SJSA1 (cell line): ENCODE results near the gene STX2. TPM values are rescaled to one million over a fixed set of nuclear protein-coding genes. Genes with fewer than 3 reads are reported as not detected.
A peak's percentile ranks its signal among the peaks of the same experiment; 100 is the strongest.
"Not testable (repeated sequence)": the region's sequence is repeated elsewhere in the genome, so short reads cannot be mapped to it uniquely, and the experiment has no call there.

Experiments
- DNase-seq, 2 experiments: peaks; one replicate each; pipeline ENCODE4 v3.0.0-alpha.2; 2015 to 2020; ENCODE audit warnings: low spot score in 2 of 2, low read depth in 1 of 2
- H3K27ac ChIP-seq: fragments of 250-450 bp; sonication (Bioruptor Pico); 2 replicates; pipeline ENCODE4 v1.5.1; 2020; ENCODE audit warnings: mild to moderate bottlenecking, moderate library complexity
- H3K27me3 ChIP-seq: fragments of 250-450 bp; sonication (Bioruptor Pico); replicated peaks from 2 replicates; pipeline ENCODE4 v1.5.1; 2020; ENCODE audit warnings: mild to moderate bottlenecking, moderate library complexity
- H3K36me3 ChIP-seq: fragments of 250-450 bp; sonication (Bioruptor Pico); 2 replicates; pipeline ENCODE4 v1.5.1; 2020; ENCODE audit warnings: mild to moderate bottlenecking
- H3K4me1 ChIP-seq: fragments of 250-450 bp; sonication (Bioruptor Pico); replicated peaks from 2 replicates; pipeline ENCODE4 v1.6.1; 2021; ENCODE audit warnings: mild to moderate bottlenecking
- H3K4me3 ChIP-seq: fragments of 250-450 bp; sonication (Bioruptor Pico); 2 replicates; pipeline ENCODE4 v1.5.1; 2020; ENCODE audit warnings: mild to moderate bottlenecking
- H3K9me3 ChIP-seq: fragments of 250-450 bp; sonication (Bioruptor Pico); replicated peaks from 2 replicates; pipeline ENCODE4 v1.5.1; 2020; ENCODE audit warnings: mild to moderate bottlenecking
- total RNA-seq: library from RNA; depleted of rRNA; stranded (reverse); fragments of >200 nt; shearing (Covaris generic); gene quantifications from 2 replicates; pipeline ENCODE4 v1.2.3, GENCODE V29; 2014; rRNA removed

The STX2 gene
- total RNA-seq: 22.6 and 47.9 TPM in 2 replicates

DNA sequence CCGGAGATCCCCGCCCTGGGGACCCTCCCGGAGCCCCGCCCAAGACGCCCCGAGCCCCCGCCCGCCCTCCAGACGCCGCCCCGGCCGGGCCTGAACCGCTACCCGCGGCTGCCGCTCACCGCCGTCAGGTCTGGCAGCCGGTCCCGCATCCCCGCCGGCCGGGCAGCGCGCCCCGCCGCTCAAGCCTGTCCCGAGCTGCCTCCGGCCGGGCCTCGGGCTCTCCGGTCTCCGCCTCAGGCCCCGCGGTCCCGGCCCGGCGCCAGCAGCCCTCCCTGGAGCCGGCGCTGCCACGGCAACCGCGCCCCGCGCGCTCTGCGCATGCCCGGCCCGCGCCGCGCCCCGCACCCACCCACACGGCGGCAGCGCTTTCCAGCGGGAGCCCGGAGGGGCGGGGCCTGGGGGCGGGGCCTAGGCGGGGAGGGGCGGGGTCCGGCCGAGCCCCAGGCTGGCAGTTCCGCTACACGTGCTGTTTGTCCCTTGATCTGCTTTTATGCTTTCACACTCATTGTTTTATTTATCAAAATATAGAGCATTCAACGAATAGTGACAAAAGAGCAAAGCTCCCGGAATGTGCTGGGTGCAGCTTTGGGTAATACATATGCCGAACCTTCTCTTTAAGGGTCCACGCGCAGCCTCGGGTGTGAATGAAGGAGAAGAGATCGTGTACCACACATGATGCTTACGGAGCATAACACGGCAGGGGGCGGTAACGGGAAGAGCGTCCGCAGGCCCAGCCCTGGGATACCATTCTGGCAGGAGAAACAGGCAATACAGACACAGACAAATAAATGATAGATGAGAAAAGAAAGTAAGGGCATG is at the start of gene STX2:
STX2 (minus strand) TSS at position 300 of the 819 bp plus-strand sequence; CDS start at position 149, 151 bp downstream.
- Histone ChIP-seq H3K27me3 (no peaks in the 10 kb centered on the region), H3K27ac (peak within 1 kb of the TSS; percentile 64)

DNA sequence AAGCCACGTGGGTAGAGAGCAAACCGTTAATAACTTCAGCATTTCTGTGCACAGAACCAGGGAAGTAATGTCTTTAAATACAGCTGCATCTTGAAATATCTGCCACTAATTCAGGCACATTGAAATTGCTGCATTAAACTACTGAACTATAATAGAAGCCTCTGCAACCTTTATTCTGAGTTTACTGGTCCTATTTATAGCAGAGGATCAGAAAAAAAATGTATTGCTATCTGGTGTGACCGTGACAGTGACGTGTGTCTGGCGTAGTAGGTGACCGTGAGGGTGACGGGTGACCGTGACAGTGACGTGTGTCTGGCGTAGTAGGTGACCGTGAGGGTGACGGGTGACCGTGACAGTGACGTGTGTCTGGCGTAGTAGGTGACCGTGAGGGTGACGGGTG is 48.1 kb upstream of the STX2 start:
- H3K27me3 ChIP-seq, H3K9me3 ChIP-seq, H3K4me3 ChIP-seq, H3K4me1 ChIP-seq, H3K27ac ChIP-seq, H3K36me3 ChIP-seq, DNase-seq: not testable (repeated sequence)

More for the DNA sequence above, at the start of gene STX2:
- H3K4me1 ChIP-seq: peaks cover 13% of the 10 kb centered on the region
- H3K9me3 ChIP-seq: no peaks in the 10 kb centered on the region
- DNase-seq: peak; percentile 79 to 88
- H3K36me3 ChIP-seq: no peaks in the 10 kb centered on the region
- peak within 1 kb of the TSS; percentile 81 for H3K4me3 ChIP-seq

DNA sequence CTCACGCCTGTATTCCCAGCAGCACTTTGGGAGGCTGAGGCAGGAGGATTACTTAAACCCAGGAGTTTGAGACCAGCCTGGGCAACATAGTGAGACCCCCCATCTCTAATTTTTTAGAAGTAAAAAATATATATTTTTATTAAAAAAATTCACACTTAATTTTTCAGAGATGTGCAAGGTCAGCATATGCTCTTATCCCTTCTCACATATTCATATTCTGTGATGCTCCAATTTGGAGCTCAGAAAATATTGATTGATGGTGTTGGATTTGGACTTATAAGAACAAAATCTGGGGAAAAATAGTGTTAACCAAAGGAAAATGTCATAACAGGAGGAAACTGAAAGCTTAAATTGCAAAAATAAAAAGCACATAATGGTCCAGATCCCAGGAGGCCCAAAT is 42.5 kb upstream of the STX2 start:
- no peak for DNase-seq
- H3K4me1 ChIP-seq: no peaks in the 10 kb centered on the region
- H3K27ac ChIP-seq: no peak overlapping the region
- H3K27me3 ChIP-seq: no peaks in the 10 kb centered on the region
- H3K4me3 ChIP-seq: no peak overlapping the region
- peaks cover 12% of the 10 kb centered on the region for H3K36me3 ChIP-seq
- no peaks in the 10 kb centered on the region for H3K9me3 ChIP-seq

DNA sequence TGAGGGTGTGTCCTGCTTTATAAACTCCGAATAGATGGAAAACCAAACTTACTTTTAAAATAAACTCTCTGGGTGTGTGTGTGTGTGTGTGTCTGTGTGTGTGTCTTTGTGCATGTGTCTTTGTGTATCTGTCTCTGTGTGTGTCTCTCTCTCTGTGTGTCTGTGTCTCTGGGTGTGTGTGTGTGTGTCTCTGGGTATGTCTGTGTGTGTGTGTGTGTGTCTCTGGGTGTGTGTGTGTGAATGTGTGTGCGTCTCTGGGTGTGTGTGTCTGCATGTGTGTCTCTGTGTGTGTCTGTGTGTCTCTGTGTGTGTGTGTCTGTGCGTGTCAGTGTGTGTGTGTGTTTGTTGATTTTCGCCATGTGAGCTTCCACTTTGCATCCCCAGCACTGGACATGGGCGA is 42.0 kb upstream of the STX2 start:
- Histone ChIP-seq H3K36me3 (peaks cover 17% of the 10 kb centered on the region), H3K4me3 (no peak overlapping the region), H3K4me1 (no peaks in the 10 kb centered on the region), H3K27me3 (no peaks in the 10 kb centered on the region), H3K9me3 (no peaks in the 10 kb centered on the region), H3K27ac (no peak overlapping the region)
- no peak for DNase-seq

DNA sequence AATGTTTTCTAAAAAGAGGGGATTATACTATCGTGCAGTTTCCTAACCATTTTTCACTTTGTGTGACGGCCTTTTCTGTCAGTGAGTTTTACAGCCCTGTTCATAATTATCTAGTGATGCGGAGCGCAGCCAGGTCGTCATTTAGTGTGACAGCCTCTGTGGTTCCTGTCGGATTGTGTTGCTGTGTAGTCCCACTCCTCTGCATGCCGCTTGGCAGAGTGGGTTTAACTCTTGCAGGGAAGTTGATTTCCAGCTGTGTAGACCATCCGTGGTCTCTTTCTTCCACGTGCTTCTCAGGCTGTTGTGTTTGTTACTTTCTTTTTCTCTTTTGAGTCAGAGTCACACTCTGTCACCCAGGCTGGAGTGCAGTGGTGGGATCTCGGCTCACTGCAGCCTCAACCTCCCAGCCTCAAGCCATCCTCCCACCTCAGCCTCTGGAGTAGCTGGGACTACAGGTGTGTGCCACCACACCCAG is 41.4 kb upstream of the STX2 start:
- Histone ChIP-seq H3K27ac (no peak overlapping the region), H3K27me3 (no peaks in the 10 kb centered on the region), H3K36me3 (peaks cover 23% of the 10 kb centered on the region), H3K9me3 (no peaks in the 10 kb centered on the region), H3K4me3 (no peak overlapping the region; the same call in 1 of the 2 replicates), H3K4me1 (no peaks in the 10 kb centered on the region)
- no peak for DNase-seq

DNA sequence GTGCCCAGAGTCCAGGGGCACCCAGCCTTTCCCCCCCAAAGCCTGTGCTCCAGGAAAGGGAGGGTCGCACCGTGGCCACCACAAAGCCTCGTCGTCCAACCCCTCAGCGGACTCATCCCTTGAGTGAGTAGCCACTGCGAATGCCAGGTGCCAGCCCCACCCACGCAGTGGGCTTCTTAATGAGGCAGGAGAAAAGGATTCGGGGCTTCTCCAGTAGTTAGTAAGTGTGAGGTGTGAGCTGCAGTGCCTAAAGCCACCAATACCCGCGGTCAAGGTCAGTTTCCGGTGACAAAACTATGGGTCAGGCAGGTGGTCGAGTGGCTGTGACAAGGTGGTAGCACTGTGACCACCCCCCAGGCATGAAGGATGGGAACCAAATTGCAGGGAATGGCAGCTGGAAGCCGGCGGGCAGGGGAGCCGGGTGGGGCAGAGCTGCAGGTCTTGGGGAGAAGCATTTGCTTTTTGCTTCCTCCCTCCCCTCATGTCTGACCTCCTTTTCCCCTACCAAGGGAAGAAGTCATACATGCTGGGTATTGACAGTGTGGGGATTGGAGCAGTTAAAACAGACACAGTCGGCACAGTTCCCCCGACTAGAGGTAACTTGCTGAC is 40.8 kb upstream of the STX2 start:
- H3K4me1 ChIP-seq: no peaks in the 10 kb centered on the region
- no peak for DNase-seq
- H3K36me3 ChIP-seq: peaks cover 29% of the 10 kb centered on the region
- no peaks in the 10 kb centered on the region for H3K9me3 ChIP-seq
- no peak overlapping the region for H3K27ac ChIP-seq
- no peak overlapping the region; the same call in 1 of the 2 replicates for H3K4me3 ChIP-seq
- no peaks in the 10 kb centered on the region for H3K27me3 ChIP-seq

DNA sequence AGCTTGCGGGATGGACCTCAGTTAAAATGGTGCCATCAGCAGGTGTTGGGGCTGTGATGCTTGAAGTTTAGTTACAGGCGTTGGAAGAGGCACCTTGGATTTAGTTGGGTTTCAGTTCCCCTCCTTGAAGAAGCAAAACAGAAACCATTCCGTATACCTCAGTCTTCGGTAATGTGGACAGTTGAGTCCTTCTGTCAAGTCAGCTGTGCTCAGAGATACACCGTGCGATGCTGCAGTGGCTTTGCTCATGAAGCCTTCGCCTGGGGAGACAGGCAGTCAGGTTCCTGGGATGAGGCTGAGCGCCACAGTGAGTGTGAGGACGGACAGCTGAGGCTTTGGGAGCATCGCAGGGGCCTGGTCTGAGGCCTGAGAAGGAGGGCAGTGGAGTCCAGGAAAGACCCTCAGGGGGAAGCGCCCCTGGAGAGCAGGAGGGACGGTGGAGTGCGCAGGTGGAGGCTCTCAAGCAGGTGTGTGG is 40.2 kb upstream of the STX2 start:
- Histone ChIP-seq H3K27me3 (no peaks in the 10 kb centered on the region), H3K9me3 (no peaks in the 10 kb centered on the region), H3K4me3 (no peak overlapping the region), H3K27ac (no peak overlapping the region), H3K36me3 (peaks cover 35% of the 10 kb centered on the region), H3K4me1 (peaks cover 3% of the 10 kb centered on the region; the same call in 1 of the 2 replicates)
- DNase-seq: no peak

DNA sequence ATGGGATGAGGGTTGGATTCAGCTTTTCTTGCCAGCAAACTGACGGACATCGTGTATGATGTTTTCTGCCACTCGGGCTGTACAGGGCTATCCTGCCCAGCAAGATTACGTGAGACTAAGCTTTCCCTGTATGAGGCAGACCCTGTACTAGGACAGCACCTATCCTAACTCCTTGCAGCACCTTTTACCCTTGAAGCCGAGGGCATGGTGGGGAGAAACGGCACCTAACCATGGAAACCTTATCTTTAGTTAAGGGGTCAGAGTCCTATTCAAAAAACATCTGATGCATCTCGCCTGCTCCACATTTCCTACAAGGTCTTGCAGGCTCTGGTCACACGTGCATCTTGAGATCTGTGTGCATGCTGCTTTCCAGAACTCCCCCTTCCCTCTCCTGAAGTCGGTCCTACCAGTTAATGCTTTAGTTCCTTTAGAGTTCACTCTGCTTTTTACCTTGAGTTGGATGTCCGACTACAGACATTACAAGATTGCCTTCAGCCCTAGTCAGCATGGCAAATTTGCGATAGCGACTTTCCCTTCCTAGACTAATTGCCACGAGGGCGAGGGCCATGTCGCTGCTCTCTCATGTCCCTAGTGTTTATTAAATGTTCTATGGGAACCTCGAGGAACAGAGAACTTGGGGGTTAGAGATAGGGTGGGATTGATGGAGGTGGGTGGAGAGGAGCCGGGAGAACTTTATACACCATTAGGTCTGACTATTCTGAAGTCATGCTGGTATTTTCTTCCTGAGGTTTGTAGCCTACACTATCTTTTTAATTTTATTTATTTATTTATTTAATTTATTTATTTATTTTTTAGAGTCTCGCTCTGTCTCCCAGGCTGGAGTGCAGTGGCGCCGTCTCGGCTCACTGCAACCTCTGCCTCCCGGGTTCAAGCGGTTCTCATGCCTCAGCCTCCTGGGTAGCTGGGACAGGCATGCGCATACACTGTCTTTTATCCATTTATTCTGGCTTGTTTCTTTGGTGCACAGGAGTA is 39.4 kb upstream of the STX2 start:
- Histone ChIP-seq H3K4me3 (no peak overlapping the region), H3K27me3 (no peaks in the 10 kb centered on the region), H3K9me3 (no peaks in the 10 kb centered on the region), H3K4me1 (peaks cover 11% of the 10 kb centered on the region), H3K36me3 (peaks cover 43% of the 10 kb centered on the region), H3K27ac (no peak overlapping the region)
- no peak for DNase-seq

DNA sequence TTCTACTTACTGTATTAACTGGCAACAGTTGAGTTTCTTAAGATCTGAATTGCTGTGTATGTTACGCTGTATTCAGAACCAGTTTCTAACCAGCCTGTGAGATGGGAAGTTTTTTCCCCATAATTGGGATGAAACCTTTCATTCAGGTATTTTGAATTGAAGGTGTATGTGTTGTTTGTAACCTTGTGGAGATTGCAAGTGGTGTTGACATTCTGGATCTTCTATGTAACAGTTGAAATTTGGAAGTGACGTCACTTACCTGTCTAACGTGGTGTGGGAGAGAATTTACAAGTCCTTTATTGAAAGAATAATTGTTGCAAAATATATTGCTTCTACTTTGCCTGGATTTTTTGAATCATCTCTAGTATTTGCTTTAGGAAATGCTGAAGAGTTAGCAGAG is 38.3 kb upstream of the STX2 start:
- H3K4me3 ChIP-seq: no peak overlapping the region
- peaks cover 20% of the 10 kb centered on the region for H3K4me1 ChIP-seq
- H3K27ac ChIP-seq: no peak overlapping the region
- H3K27me3 ChIP-seq: no peaks in the 10 kb centered on the region
- peaks cover 54% of the 10 kb centered on the region for H3K36me3 ChIP-seq
- DNase-seq: no peak
- no peaks in the 10 kb centered on the region for H3K9me3 ChIP-seq

DNA sequence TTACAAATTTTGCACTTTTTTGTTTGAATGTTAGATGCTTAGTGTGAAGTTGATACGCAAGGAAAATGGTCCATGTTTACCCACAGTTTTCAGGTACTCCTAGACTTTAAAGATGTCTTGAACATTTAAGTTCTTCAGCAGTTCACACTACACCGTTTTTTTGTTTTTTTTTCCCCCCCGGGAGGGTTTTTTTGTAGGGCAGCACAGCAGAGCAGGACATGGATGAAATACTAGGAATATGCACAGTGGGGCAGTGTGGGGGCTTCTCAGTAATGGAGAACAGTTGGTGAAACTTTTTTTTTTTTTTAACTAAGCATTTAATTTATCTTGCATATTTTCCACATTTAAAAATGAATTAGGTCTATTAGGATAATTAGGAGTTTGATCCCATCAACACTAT is 37.7 kb upstream of the STX2 start:
- DNase-seq: no peak
- peaks cover 59% of the 10 kb centered on the region for H3K36me3 ChIP-seq
- no peak overlapping the region for H3K4me3 ChIP-seq
- H3K27ac ChIP-seq: no peak overlapping the region
- no peaks in the 10 kb centered on the region for H3K9me3 ChIP-seq
- H3K4me1 ChIP-seq: peaks cover 20% of the 10 kb centered on the region
- H3K27me3 ChIP-seq: no peaks in the 10 kb centered on the region

DNA sequence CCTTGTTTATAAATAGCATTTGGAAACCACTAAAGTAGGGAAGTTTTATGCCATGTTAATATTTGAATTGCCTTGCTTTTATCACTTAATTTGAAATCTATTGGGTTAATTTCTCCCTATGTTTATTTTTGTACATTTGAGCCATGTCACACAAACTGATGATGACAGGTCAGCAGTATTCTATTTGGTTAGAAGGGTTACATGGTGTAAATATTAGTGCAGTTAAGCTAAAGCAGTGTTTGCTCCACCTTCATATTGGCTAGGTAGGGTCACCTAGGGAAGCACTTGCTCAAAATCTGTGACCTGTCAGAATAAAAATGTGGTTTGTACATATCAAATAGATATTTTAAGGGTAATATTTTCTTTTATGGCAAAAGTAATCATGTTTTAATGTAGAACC is 37.2 kb upstream of the STX2 start:
- Histone ChIP-seq H3K9me3 (peaks cover 2% of the 10 kb centered on the region; the same call in 1 of the 2 replicates), H3K27ac (no peak overlapping the region), H3K36me3 (peaks cover 59% of the 10 kb centered on the region), H3K27me3 (no peaks in the 10 kb centered on the region), H3K4me1 (peaks cover 24% of the 10 kb centered on the region), H3K4me3 (no peak overlapping the region)
- DNase-seq: no peak

DNA sequence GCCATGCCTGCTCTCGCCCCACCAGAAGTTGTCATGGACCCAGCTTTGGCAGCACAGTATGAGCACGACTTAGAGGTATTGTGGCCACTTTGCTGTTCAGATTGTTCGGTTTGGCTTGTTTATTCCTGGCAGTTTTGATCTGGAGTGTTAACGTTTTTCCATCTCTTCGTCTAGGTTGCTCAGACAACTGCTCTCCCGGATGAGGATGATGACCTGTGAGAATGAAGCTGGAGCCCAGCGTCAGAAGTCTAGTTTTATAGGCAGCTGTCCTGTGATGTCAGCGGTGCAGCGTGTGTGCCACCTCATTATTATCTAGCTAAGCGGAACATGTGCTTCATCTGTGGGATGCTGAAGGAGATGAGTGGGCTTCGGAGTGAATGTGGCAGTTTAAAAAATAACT is 36.7 kb upstream of the STX2 start:
- peaks cover 27% of the 10 kb centered on the region for H3K4me1 ChIP-seq
- not testable (repeated sequence) for H3K4me3 ChIP-seq, H3K27me3 ChIP-seq, DNase-seq, H3K27ac ChIP-seq, H3K9me3 ChIP-seq
- H3K36me3 ChIP-seq: peaks cover 59% of the 10 kb centered on the region

DNA sequence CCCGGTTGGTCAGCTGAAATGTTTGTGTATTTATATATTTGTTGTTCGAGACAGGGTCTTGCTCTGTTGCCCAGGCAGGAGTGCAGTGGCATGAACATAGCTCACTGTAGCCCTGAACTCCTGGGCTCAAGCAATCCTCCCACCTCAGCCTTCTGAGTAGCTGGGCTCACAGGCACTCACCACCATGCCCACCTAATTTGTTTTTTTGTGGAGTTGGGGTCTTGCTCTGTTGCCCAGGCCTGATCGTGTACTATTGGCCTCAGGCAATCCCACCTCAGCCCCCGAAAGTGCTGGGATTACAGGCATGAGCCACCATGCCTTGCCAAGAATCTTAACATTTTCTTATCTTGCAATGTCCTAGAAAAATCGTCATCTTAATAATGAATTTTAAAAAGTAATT is 36.1 kb upstream of the STX2 start:
- Histone ChIP-seq H3K27ac (no peak overlapping the region), H3K4me3 (no peak overlapping the region), H3K27me3 (no peaks in the 10 kb centered on the region), H3K4me1 (peaks cover 27% of the 10 kb centered on the region), H3K9me3 (peaks cover 3% of the 10 kb centered on the region; the same call in 1 of the 2 replicates), H3K36me3 (peaks cover 59% of the 10 kb centered on the region)
- no peak for DNase-seq
